SK-MEL-5 (cell line): ENCODE measurements around the gene ZBTB45. TPM values are rescaled to one million over a fixed set of nuclear protein-coding genes. Genes with fewer than 3 reads are reported as not detected.
"Not testable (repeated sequence)": the region's sequence is repeated elsewhere in the genome, so short reads cannot be mapped to it uniquely, and the experiment has no call there.

Experiments
- DNase-seq: peaks from one replicate; pipeline ENCODE4 v3.0.0-alpha.2; 2016; ENCODE audit warnings: low read depth, low spot score
- in situ Hi-C: cut with HindIII; loops from 2 replicates; pipeline ENCODE4 v1.10.0; 2016; ENCODE audit warnings: low sequenced_read_pairs, high pct_unique_total_duplicates, low pct_unique_long_range_greater_than_20kb
- total RNA-seq: library from RNA; depleted of rRNA; stranded (reverse); fragments of >200 nt; shearing (Covaris generic); gene quantifications from 2 replicates; pipeline ENCODE4 v1.2.3, GENCODE V29; 2014

The ZBTB45 gene
- total RNA-seq, 1 experiment from 2014 or later, result 1.9 TPM

- DNase-seq, result no peak
- in situ Hi-C loops, result no loop called here
Measured at GRCh38 chr19:58545286-58546018, 25.8 kb upstream of the ZBTB45 start.

GRCh38 chr19:58544591-58545285 lies 25.1 kb upstream of the ZBTB45 start:
- DNase-seq, result peak; percentile 57
- in situ Hi-C loops, result no loop called here

GRCh38 chr19:58543826-58544590 lies 24.4 kb upstream of the ZBTB45 start, which contains the start of gene TRIM28:
TRIM28 (plus strand) TSS chr19:58544064; CDS start chr19:58544758, 694 bp downstream.
- DNase-seq, result peak; percentile 98
- in situ Hi-C loops, result no loop called here

GRCh38 chr19:58542641-58543372 lies 23.2 kb upstream of the ZBTB45 start:
- in situ Hi-C loops, DNase-seq: not testable (repeated sequence)

- DNase-seq, in situ Hi-C loops: not testable (repeated sequence)
Measured at GRCh38 chr19:58539169-58539559, 19.6 kb upstream of the ZBTB45 start.

GRCh38 chr19:58538257-58539168 lies 18.9 kb upstream of the ZBTB45 start:
- in situ Hi-C loops, result no loop called here
- DNase-seq, result no peak

- in situ Hi-C loops, result no loop called here
- DNase-seq, result no peak
Measured at GRCh38 chr19:58536852-58537798, 17.5 kb upstream of the ZBTB45 start.

GRCh38 chr19:58535857-58536256 lies 16.2 kb upstream of the ZBTB45 start:
- in situ Hi-C loops, result no loop called here
- no peak for DNase-seq

- in situ Hi-C loops, result no loop called here
- DNase-seq, result no peak
Measured at GRCh38 chr19:58531034-58531840, 11.6 kb upstream of the ZBTB45 start.

- no peak for DNase-seq
- in situ Hi-C loops, result no loop called here
Measured at GRCh38 chr19:58529405-58529804, 9.8 kb upstream of the ZBTB45 start.

- no peak for DNase-seq
- in situ Hi-C loops, result no loop called here
Measured at GRCh38 chr19:58522709-58523108, 3.1 kb upstream of the ZBTB45 start.

GRCh38 chr19:58521651-58522050 lies 2.0 kb upstream of the ZBTB45 start:
- in situ Hi-C loops, result no loop called here
- no peak for DNase-seq

- in situ Hi-C loops, result no loop called here
- DNase-seq, result no peak
Measured at GRCh38 chr19:58520257-58520599, 618 bp upstream of the ZBTB45 start.

GRCh38 chr19:58519087-58519354 lies 589 bp downstream of the ZBTB45 start:
- in situ Hi-C loops, result no loop called here

GRCh38 chr19:58518256-58519086 lies 1.1 kb downstream of the ZBTB45 start:
- in situ Hi-C loops, result no loop called here
- DNase-seq, result no peak

More at GRCh38 chr19:58519087-58519354, 589 bp downstream of the ZBTB45 start:
- DNase-seq, result peak; percentile 60
